Breast epithelium (tissue), 4 donors: ENCODE data around the gene BRF1. TPM values are rescaled to one million over a fixed set of nuclear protein-coding genes. Genes with fewer than 3 reads are reported as not detected.

ENCODE experiments used
- DNase-seq, 2 donors: peaks; one replicate each; pipeline ENCODE4 v3.0.0-alpha.2; 2019; ENCODE audit warnings: low spot score in 2 of 2
- H3K27ac ChIP-seq, 2 donors: fragments of 200-600 bp; sonication (generic) in 1 of 2; one replicate each; pipeline ENCODE4 v1.5.1; 2016 to 2019; ENCODE audit warnings: mild to moderate bottlenecking in 1 of 2
- H3K27me3 ChIP-seq, 2 donors: fragments of 200-600 bp; sonication (generic) in 1 of 2; one replicate each; pipeline versions ENCODE4 v1.5.1 to v1.6.0; 2017 to 2019; ENCODE audit warnings: control low read depth in 1 of 2, mild to moderate bottlenecking in 1 of 2
- H3K36me3 ChIP-seq: fragments of 200-600 bp; one replicate; pipeline ENCODE4 v1.5.1; 2019
- H3K4me1 ChIP-seq, 2 donors: fragments of 200-600 bp; sonication (generic); one replicate each; pipeline ENCODE4 v1.5.1; 2016 to 2019; ENCODE audit warnings: control low read depth in 1 of 2
- H3K4me3 ChIP-seq, 3 donors: fragments of 200-600 bp; sonication (generic); 1 replicate in 2 of 3; 2 replicates in 1 of 3; pipeline ENCODE4 v1.5.1; 2016 to 2019; ENCODE audit warnings: mild to moderate bottlenecking in 3 of 3, moderate library complexity in 2 of 3
- H3K9me3 ChIP-seq, 2 donors: fragments of 200-600 bp; sonication (generic) in 1 of 2; one replicate each; pipeline ENCODE4 v1.5.1; 2016 to 2019; ENCODE audit warnings: control low read depth in 1 of 2
- CTCF ChIP-seq, 3 donors: fragments of 450-650 bp; IDR thresholded peaks; one replicate each; pipeline ENCODE4 v1.5.1; 2016 to 2017; ENCODE audit warnings: antibody characterized with exemption in 3 of 3, mild to moderate bottlenecking in 3 of 3, moderate library complexity in 3 of 3
- POLR2A ChIP-seq: fragments of 450-650 bp; IDR thresholded peaks from one replicate; pipeline ENCODE4 v1.6.1; 2016; ENCODE audit warnings: antibody characterized with exemption, mild to moderate bottlenecking, moderate library complexity
- POLR2AphosphoS5 ChIP-seq, 3 donors: sonication (generic); formaldehyde crosslinking; IDR thresholded peaks; one replicate each; pipeline ENCODE4 v1.6.1; 2017; ENCODE audit warnings: antibody characterized with exemption in 3 of 3
- intact Hi-C: fragments of 100-400 bp; cut with DNase I; formaldehyde crosslinking; loops from one replicate; pipeline ENCODE4 v1.15.1; 2023; ENCODE audit warnings: low total_unique reads
- total RNA-seq, 3 donors: library from RNA; depleted of rRNA; stranded (reverse); fragments of >200 nt; gene quantifications; one replicate each; pipeline ENCODE4 v1.1.0, GENCODE V29; 2016

Gene BRF1
- total RNA-seq, 3 donors from 2014 or later: 30.2 to 45.6 (median 38.6) TPM

DNA sequence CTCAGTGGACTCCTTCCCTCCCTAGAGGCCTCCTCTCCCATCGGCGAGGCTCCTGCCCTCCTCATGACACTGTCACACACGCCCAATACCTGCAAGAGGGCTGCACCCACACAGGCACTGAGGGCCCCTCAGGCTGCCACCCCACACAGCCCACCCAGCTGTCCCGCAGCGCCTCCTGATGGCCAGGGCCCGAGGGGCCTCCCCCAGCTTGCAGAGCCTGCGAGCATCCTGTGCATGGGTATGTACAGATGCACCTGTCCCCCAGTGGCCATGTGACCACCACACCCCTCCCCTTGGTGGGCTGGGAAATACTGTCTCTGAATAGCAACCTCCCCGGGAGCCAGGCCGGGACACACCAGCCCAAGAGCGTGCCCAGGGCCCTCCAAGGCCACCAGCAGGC, 100.7 kb downstream of the BRF1 start:
- no peak overlapping the region for H3K4me3 ChIP-seq
- H3K4me1 ChIP-seq: peaks cover 6 to 17% of the 10 kb centered on the region in 2 donors
- no peak for DNase-seq
- intact Hi-C loops: no loop called here
- H3K27ac ChIP-seq: no peak overlapping the region
- TF ChIP-seq POLR2AphosphoS5 (IDR thresholded peaks at IDR 0.05): no peak
- no peak for TF ChIP-seq CTCF (IDR thresholded peaks at IDR 0.05)
- TF ChIP-seq POLR2A: no peak
- no peaks in the 10 kb centered on the region for H3K36me3 ChIP-seq
- peaks cover 7 to 58% of the 10 kb centered on the region in 2 donors for H3K27me3 ChIP-seq
- no peaks in the 10 kb centered on the region for H3K9me3 ChIP-seq

DNA sequence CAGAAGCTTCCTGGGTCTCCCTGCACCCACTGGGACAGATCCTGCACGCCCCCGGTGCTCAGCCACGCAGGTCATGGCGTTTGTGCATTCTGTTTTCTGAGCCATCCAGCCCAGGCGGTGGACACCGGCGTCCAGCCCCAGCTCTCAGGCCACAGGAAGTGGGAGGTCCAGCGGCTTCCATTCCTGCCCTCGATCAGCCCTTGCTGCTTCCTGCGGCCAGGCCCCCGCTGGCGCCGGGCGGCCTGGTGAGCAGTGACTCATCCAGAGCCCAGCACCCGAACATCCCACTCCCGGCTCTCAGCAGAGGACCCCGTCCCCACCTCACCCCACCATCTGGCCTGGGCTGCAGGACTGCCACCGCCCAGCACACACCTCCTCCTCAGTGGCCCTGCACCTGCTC, 101.7 kb downstream of the BRF1 start:
- Histone ChIP-seq H3K4me3 (no peak overlapping the region), H3K27me3 (peaks cover 9 to 58% of the 10 kb centered on the region in 2 donors), H3K4me1 (peaks cover 6 to 19% of the 10 kb centered on the region in 2 donors), H3K36me3 (no peaks in the 10 kb centered on the region), H3K27ac (peak overlapping the region in 1 of 2 donors; percentile 63), H3K9me3 (no peaks in the 10 kb centered on the region)
- intact Hi-C loops: no loop called here
- no peak for DNase-seq
- no peak for TF ChIP-seq POLR2A
- no peak for TF ChIP-seq CTCF (IDR thresholded peaks at IDR 0.05)

GRCh38 chr14:105198588-105198987, 102.2 kb downstream of the BRF1 start:
- H3K27ac ChIP-seq: peak overlapping the region in 1 of 2 donors; percentile 63
- H3K27me3 ChIP-seq: peaks cover 9 to 58% of the 10 kb centered on the region in 2 donors
- H3K4me3 ChIP-seq: no peak overlapping the region
- TF ChIP-seq POLR2A (no peak), POLR2AphosphoS5 (IDR thresholded peaks at IDR 0.05) (no peak), CTCF (IDR thresholded peaks at IDR 0.05) (no peak)
- no peaks in the 10 kb centered on the region for H3K9me3 ChIP-seq
- no peaks in the 10 kb centered on the region for H3K36me3 ChIP-seq
- intact Hi-C loops: no loop called here
- DNase-seq: no peak
- H3K4me1 ChIP-seq: peaks cover 6 to 22% of the 10 kb centered on the region in 2 donors

- Histone ChIP-seq H3K27ac (peak overlapping the region in 1 of 2 donors; percentile 63), H3K4me1 (peaks cover 6 to 22% of the 10 kb centered on the region in 2 donors), H3K4me3 (peak overlapping the region in 1 of 3 donors; percentile 63), H3K36me3 (no peaks in the 10 kb centered on the region), H3K9me3 (no peaks in the 10 kb centered on the region), H3K27me3 (peaks cover 9 to 55% of the 10 kb centered on the region in 2 donors)
- intact Hi-C loops: no loop called here
- no peak for TF ChIP-seq CTCF (IDR thresholded peaks at IDR 0.05)
- TF ChIP-seq POLR2AphosphoS5 (IDR thresholded peaks at IDR 0.05): no peak
- no peak for TF ChIP-seq POLR2A
- DNase-seq: no peak
Observed at GRCh38 chr14:105197211-105197641, 103.6 kb downstream of the BRF1 start.

- DNase-seq: no peak
- Histone ChIP-seq H3K27me3 (peaks cover 9 to 54% of the 10 kb centered on the region in 2 donors), H3K4me3 (peak overlapping the region in 2 of 3 donors; percentile 37 to 63), H3K9me3 (no peaks in the 10 kb centered on the region), H3K36me3 (no peaks in the 10 kb centered on the region), H3K27ac (peak overlapping the region in 1 of 2 donors; percentile 63), H3K4me1 (peaks cover 6 to 22% of the 10 kb centered on the region in 2 donors)
- TF ChIP-seq POLR2A (no peak), CTCF (IDR thresholded peaks at IDR 0.05) (no peak), POLR2AphosphoS5 (IDR thresholded peaks at IDR 0.05) (no peak)
- intact Hi-C loops: no loop called here
Observed at GRCh38 chr14:105196265-105196960, 104.4 kb downstream of the BRF1 start.
